HCT116 (cell line): ENCODE results near the gene FERMT1. TPM values are rescaled to one million over a fixed set of nuclear protein-coding genes. Genes with fewer than 3 reads are reported as not detected.
A peak's percentile ranks its signal among the peaks of the same experiment; 100 is the strongest.

Experiments used
- ATAC-seq: fragments of 200-7000 bp; cut with Tn5 transposase; 2 replicates; pipeline ENCODE4 v1.9.1; 2020; ENCODE audit warnings: mild to moderate bottlenecking, moderate library complexity
- BruUV-seq: library from RNA; stranded (reverse); fragments of 400-500 nt; replicated peaks from 2 replicates; lab custom pipeline; 2021; lab: Mats Ljungman, UMichigan
- CTCF ChIA-PET: fragments of 300-600 bp; sonication (Branson Sonifier 250); formaldehyde crosslinking; loops from one replicate; lab custom pipeline; 2021; ENCODE audit warnings: antibody characterized with exemption; lab: Charles Lee
- POLR2A ChIA-PET: fragments of 300-600, 350-600 bp; sonication (Branson Sonifier 250); formaldehyde crosslinking; loops from one replicate; lab custom pipeline; 2021; ENCODE audit warnings: antibody characterized with exemption; lab: Charles Lee
- RAD21 ChIA-PET, 2 experiments: fragments of 300-600 bp; sonication (Branson Sonifier 250); formaldehyde crosslinking; loops; one replicate each; lab custom pipeline; 2023; ENCODE audit warnings: low total read pairs in 2 of 2; ENCODE audit not compliant: uncharacterized antibody in 2 of 2, unreplicated experiment in 2 of 2, low non-redundant PET in 1 of 2; lab: Charles Lee
- DNase-seq: peaks from one replicate; pipeline ENCODE4 v3.0.0-alpha.2; 2010; ENCODE audit warnings: low read depth, low spot score
- H2AFZ ChIP-seq: fragments of 200-600 bp; shearing (Covaris generic), sonication (generic); 2 replicates; pipeline ENCODE4 v1.6.1; 2017; ENCODE audit warnings: low read depth, mixed run types, mixed read lengths, antibody characterized with exemption, low read length; ENCODE audit not compliant: poor library complexity, severe bottlenecking
- H3K27ac ChIP-seq: 2 replicates; pipeline ENCODE4 v1.5.1; 2012; ENCODE audit warnings: low read depth, low read length
- H3K27me3 ChIP-seq: fragments of 200-600 bp; sonication (generic); 2 replicates; pipeline ENCODE4 v1.6.1; 2016; ENCODE audit warnings: mixed run types, low read length, mixed read lengths; ENCODE audit not compliant: insufficient read depth
- H3K36me3 ChIP-seq, 2 experiments: fragments of 200-500 bp in 1 of 2; fragments of 200-600 bp in 1 of 2; sonication (Bioruptor generic) in 1 of 2; sonication (generic) in 1 of 2; 2 replicates each; pipeline versions ENCODE4 v1.5.1 to v1.6.1; 2014 to 2016; ENCODE audit warnings: low read length in 2 of 2, inconsistent platforms in 1 of 2, mixed read lengths in 1 of 2, mixed run types in 1 of 2; ENCODE audit not compliant: insufficient read depth in 2 of 2, control insufficient read depth in 1 of 2
- H3K4me1 ChIP-seq, 2 experiments: fragments of 200-600 bp in 1 of 2; sonication (generic) in 1 of 2; 2 replicates each; pipeline versions ENCODE4 v1.5.1 to v1.6.1; 2012 to 2017; ENCODE audit warnings: low read length in 2 of 2, inconsistent platforms in 1 of 2, mild to moderate bottlenecking in 1 of 2, mixed read lengths in 1 of 2, mixed run types in 1 of 2, moderate library complexity in 1 of 2; ENCODE audit not compliant: insufficient read depth in 2 of 2, control insufficient read depth in 1 of 2
- H3K4me2 ChIP-seq: fragments of 200-600 bp; sonication (generic); 2 replicates; pipeline ENCODE4 v1.6.1; 2017; ENCODE audit warnings: mixed run types, low read length, mixed read lengths
- H3K4me3 ChIP-seq, 2 experiments: fragments of 200-600 bp in 1 of 2; sonication (generic) in 1 of 2; replicated peaks in 1 of 2; 2 replicates each; pipeline ENCODE4 v1.5.1; 2011 to 2016; ENCODE audit warnings: low read length in 2 of 2, control low read depth in 1 of 2, low read depth in 1 of 2, mild to moderate bottlenecking in 1 of 2, mixed read lengths in 1 of 2, mixed run types in 1 of 2
- H3K79me2 ChIP-seq: fragments of 200-600 bp; sonication (generic); 2 replicates; pipeline ENCODE4 v1.6.1; 2017; ENCODE audit warnings: mild to moderate bottlenecking, mixed run types, low read length, moderate library complexity, mixed read lengths; ENCODE audit not compliant: insufficient read depth
- H3K9ac ChIP-seq: fragments of 200-600 bp; sonication (generic); 2 replicates; pipeline ENCODE4 v1.6.1; 2016; ENCODE audit warnings: low read length, mixed read lengths
- H3K9me2 ChIP-seq: fragments of 200-600 bp; sonication (generic), shearing (Covaris generic); 2 replicates; pipeline ENCODE4 v1.6.1; 2017; ENCODE audit warnings: mixed run types, mild to moderate bottlenecking, moderate library complexity; ENCODE audit not compliant: insufficient read depth
- H3K9me3 ChIP-seq, 2 experiments: fragments of 200-500 bp in 1 of 2; fragments of 200-600 bp in 1 of 2; sonication (Bioruptor generic) in 1 of 2; sonication (generic) in 1 of 2; 2 replicates each; pipeline ENCODE4 v1.6.1; 2014 to 2017; ENCODE audit warnings: low read length in 2 of 2, mixed read lengths in 2 of 2, inconsistent platforms in 1 of 2, low read depth in 1 of 2, mild to moderate bottlenecking in 1 of 2, mixed run types in 1 of 2, moderate library complexity in 1 of 2; ENCODE audit not compliant: control insufficient read depth in 1 of 2, insufficient read depth in 1 of 2
- H4K20me1 ChIP-seq: fragments of 200-600 bp; sonication (generic), shearing (Covaris generic); 2 replicates; pipeline ENCODE4 v1.6.1; 2017; ENCODE audit warnings: mixed run types, mild to moderate bottlenecking, moderate library complexity; ENCODE audit not compliant: insufficient read depth
- CBX3 ChIP-seq: IDR thresholded peaks from 2 replicates; pipeline ENCODE4 v1.6.1; 2012; ENCODE audit warnings: low read depth
- CEBPB ChIP-seq: IDR thresholded peaks from 2 replicates; pipeline ENCODE4 v1.6.1; 2012; ENCODE audit warnings: low read depth
- EGR1 ChIP-seq: IDR thresholded peaks from 2 replicates; pipeline ENCODE4 v1.6.1; 2012; ENCODE audit warnings: low read depth
- ELF1 ChIP-seq: IDR thresholded peaks from 2 replicates; pipeline ENCODE4 v1.6.1; 2012; ENCODE audit warnings: low read depth, borderline replicate concordance
- EZH2 ChIP-seq: fragments of 200-600 bp; sonication (generic); IDR thresholded peaks from 2 replicates; pipeline ENCODE4 v1.6.1; 2017; ENCODE audit warnings: antibody characterized with exemption, mixed run types
- EZH2phosphoT487 ChIP-seq: fragments of 200-600 bp; IDR thresholded peaks from 2 replicates; pipeline ENCODE4 v1.6.1; 2018; ENCODE audit warnings: antibody characterized with exemption, borderline replicate concordance
- FOSL1 ChIP-seq: IDR thresholded peaks from 2 replicates; pipeline ENCODE4 v1.6.1; 2012; ENCODE audit warnings: low read depth
- POLR2A ChIP-seq: IDR thresholded peaks from 2 replicates; pipeline ENCODE4 v1.7.0; 2011; ENCODE audit warnings: borderline replicate concordance; ENCODE audit not compliant: insufficient read depth, insufficient read length; ENCODE audit errors: extremely low read depth
- POLR2AphosphoS5 ChIP-seq: IDR thresholded peaks from 2 replicates; pipeline ENCODE4 v1.6.1; 2011; ENCODE audit warnings: mild to moderate bottlenecking, low read depth, low read length, moderate library complexity
- RAD21 ChIP-seq: IDR thresholded peaks from 2 replicates; pipeline ENCODE4 v1.6.1; 2012; ENCODE audit warnings: low read depth, mild to moderate bottlenecking
- SIN3A ChIP-seq: IDR thresholded peaks from 2 replicates; pipeline ENCODE4 v1.6.1; 2012; ENCODE audit warnings: low read depth
- SP1 ChIP-seq: IDR thresholded peaks from 2 replicates; pipeline ENCODE4 v1.6.1; 2012; ENCODE audit warnings: low read depth
- SRF ChIP-seq: IDR thresholded peaks from 2 replicates; pipeline ENCODE4 v1.6.1; 2012; ENCODE audit warnings: low read depth
- TCF7L2 ChIP-seq: IDR thresholded peaks from 2 replicates; pipeline ENCODE4 v1.7.0; 2011; ENCODE audit warnings: borderline replicate concordance, inconsistent platforms; ENCODE audit not compliant: insufficient read depth, insufficient read length; ENCODE audit errors: extremely low read depth
- YY1 ChIP-seq: IDR thresholded peaks from 2 replicates; pipeline ENCODE4 v1.6.1; 2011; ENCODE audit warnings: low read length, low read depth, moderate library complexity, mild to moderate bottlenecking; ENCODE audit not compliant: insufficient replicate concordance; ENCODE audit errors: extremely low read depth
- ZBTB33 ChIP-seq: IDR thresholded peaks from 2 replicates; pipeline ENCODE4 v1.6.1; 2011; ENCODE audit warnings: mild to moderate bottlenecking, low read length, moderate library complexity; ENCODE audit not compliant: insufficient replicate concordance; ENCODE audit errors: extremely low read depth
- ZFX ChIP-seq: fragments of 450-650 bp; IDR thresholded peaks from 2 replicates; pipeline ENCODE4 v1.6.1; 2017
- ZNF274 ChIP-seq: fragments of 200-500 bp; sonication (Bioruptor generic); IDR thresholded peaks from 2 replicates; pipeline ENCODE4 v1.6.1; 2014; ENCODE audit warnings: mild to moderate bottlenecking, low read depth, low read length, inconsistent platforms
- intact Hi-C: fragments of 100-400 bp; cut with micrococcal nuclease; formaldehyde crosslinking; loops from 2 replicates; pipeline ENCODE4 v1.10.0; 2022
- total RNA-seq: library from RNA; stranded (reverse); gene quantifications from one replicate; pipeline ENCODE4 v1.2.1, GENCODE V29; 2021; ENCODE audit not compliant: unreplicated experiment
- TF ChIP-seq, protein P1 (sequence below): IDR thresholded peaks from 2 replicates; pipeline ENCODE4 v1.6.1; 2012
- TF ChIP-seq, protein P2 (sequence below): IDR thresholded peaks from 2 replicates; pipeline ENCODE4 v1.6.1; 2012

Gene FERMT1
- total RNA-seq, 1 experiment from 2014 or later, result 34.9 TPM

GRCh38 chr20:6055981-6056569, 66.8 kb downstream of the FERMT1 start:
- Histone ChIP-seq H3K27me3 (no peaks in the 10 kb centered on the region), H3K79me2 (no peaks in the 10 kb centered on the region), H3K27ac (no peak overlapping the region), H3K4me1 (peaks cover 14 to 32% of the 10 kb centered on the region in 2 experiments), H4K20me1 (no peaks in the 10 kb centered on the region), H3K4me3 (no peak overlapping the region), H2AFZ (no peak overlapping the region), H3K36me3 (no peaks in the 10 kb centered on the region), H3K4me2 (no peak overlapping the region), H3K9me3 (no peaks in the 10 kb centered on the region), H3K9ac (no peak overlapping the region), H3K9me2 (no peaks in the 10 kb centered on the region)
- ATAC-seq (no peak), DNase-seq (no peak)
- intact Hi-C loops, result no loop called here
- BruUV-seq, result no TSS peak
- TF ChIP-seq YY1, result no peak
- no peak for TF ChIP-seq FOSL1
- RAD21 ChIA-PET, result no interaction called here
- CTCF ChIA-PET, result no interaction called here
- POLR2A ChIA-PET, result no interaction called here

DNA sequence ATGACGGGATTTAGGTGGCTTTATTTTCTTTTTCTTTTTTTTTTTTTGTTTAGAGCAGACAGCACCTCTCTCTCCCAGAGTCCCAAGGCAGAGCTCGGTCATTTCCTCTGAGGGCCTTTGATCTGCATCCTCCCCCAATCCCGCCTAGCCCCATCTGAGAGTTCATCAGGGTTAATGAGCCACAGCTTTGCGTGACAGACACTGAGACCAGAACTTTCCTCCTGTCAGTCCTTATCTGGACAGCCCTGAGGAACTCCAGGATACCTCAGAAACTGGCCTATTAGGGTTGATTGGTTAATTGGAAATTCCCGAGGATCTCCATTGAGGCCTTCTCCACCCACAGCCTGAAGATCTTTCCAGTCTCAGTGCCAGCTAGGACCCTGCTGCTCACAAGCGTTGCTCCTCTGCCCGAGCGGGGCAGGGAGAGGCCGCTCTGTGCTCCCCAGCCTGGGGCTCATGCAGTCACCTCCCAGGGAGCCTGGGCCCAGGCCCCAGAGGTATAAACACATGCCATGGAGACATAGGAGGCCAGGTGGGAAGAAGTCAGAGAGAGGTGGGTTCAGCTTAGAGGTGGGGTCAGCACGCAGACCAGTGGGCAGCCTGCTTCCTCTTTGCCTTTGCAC, 67.6 kb downstream of the FERMT1 start:
- peaks cover 14 to 32% of the 10 kb centered on the region in 2 experiments for H3K4me1 ChIP-seq
- intact Hi-C loops, result no loop called here
- ChIA-PET RAD21 (no interaction called here), POLR2A (no interaction called here), CTCF (no interaction called here)
- ATAC-seq, result no peak
- no peaks in the 10 kb centered on the region for H4K20me1 ChIP-seq
- DNase-seq, result no peak
- no peak overlapping the region for H3K27ac ChIP-seq
- no peak overlapping the region for H3K9ac ChIP-seq
- no peaks in the 10 kb centered on the region for H3K36me3 ChIP-seq
- no peaks in the 10 kb centered on the region for H3K9me3 ChIP-seq
- peak overlapping the region; percentile 72; the same call in 1 of the 2 replicates for H3K4me2 ChIP-seq
- no TSS peak for BruUV-seq
- no peaks in the 10 kb centered on the region for H3K27me3 ChIP-seq
- H3K9me2 ChIP-seq, result no peaks in the 10 kb centered on the region
- H2AFZ ChIP-seq, result no peak overlapping the region
- H3K79me2 ChIP-seq, result no peaks in the 10 kb centered on the region
- no peak for TF ChIP-seq ZBTB33
- no peak for TF ChIP-seq ZFX
- TF ChIP-seq SIN3A, result no peak
- no peak for TF ChIP-seq EGR1
- TF ChIP-seq, protein P1, sequence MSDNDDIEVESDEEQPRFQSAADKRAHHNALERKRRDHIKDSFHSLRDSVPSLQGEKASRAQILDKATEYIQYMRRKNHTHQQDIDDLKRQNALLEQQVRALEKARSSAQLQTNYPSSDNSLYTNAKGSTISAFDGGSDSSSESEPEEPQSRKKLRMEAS, result no peak
- TF ChIP-seq EZH2, result no peak
- TF ChIP-seq EZH2phosphoT487, result no peak
- no peak for TF ChIP-seq SRF
- TF ChIP-seq ZNF274, result no peak
- TF ChIP-seq POLR2A, result no peak
- no peak for TF ChIP-seq SP1
- TF ChIP-seq TCF7L2, result no peak
- no peak for TF ChIP-seq CBX3
- no peak for TF ChIP-seq FOSL1
- no peak for TF ChIP-seq POLR2AphosphoS5
- no peak for TF ChIP-seq YY1
- TF ChIP-seq RAD21, result no peak
- TF ChIP-seq ELF1, result no peak
- TF ChIP-seq, protein P2, sequence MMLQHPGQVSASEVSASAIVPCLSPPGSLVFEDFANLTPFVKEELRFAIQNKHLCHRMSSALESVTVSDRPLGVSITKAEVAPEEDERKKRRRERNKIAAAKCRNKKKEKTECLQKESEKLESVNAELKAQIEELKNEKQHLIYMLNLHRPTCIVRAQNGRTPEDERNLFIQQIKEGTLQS, result no peak
- TF ChIP-seq CEBPB, result no peak
- no peak overlapping the region for H3K4me3 ChIP-seq
